KOPT-K1 (cell line): Measurements from ENCODE around the gene LTA.
"Not testable (repeated sequence)": the region's sequence is repeated elsewhere in the genome, so short reads cannot be mapped to it uniquely, and the experiment has no call there.

ENCODE experiments used
- H3K27ac ChIP-seq: fragments of 200-600 bp; sonication (generic); 2 replicates; pipeline ENCODE4 v1.5.1; 2016; ENCODE audit warnings: antibody characterized with exemption, mild to moderate bottlenecking, low read depth, low read length; ENCODE audit not compliant: poor library complexity, severe bottlenecking
- H3K36me3 ChIP-seq: fragments of 200-600 bp; sonication (generic); 2 replicates; pipeline ENCODE4 v1.5.1; 2017; ENCODE audit warnings: antibody characterized with exemption, mild to moderate bottlenecking, low read length, moderate library complexity; ENCODE audit not compliant: insufficient read depth
- H3K9me3 ChIP-seq: fragments of 200-600 bp; sonication (generic); 2 replicates; pipeline ENCODE4 v1.5.1; 2017; ENCODE audit warnings: antibody characterized with exemption, low read length, mild to moderate bottlenecking; ENCODE audit not compliant: insufficient read depth, poor library complexity, severe bottlenecking

LTA gene

DNA sequence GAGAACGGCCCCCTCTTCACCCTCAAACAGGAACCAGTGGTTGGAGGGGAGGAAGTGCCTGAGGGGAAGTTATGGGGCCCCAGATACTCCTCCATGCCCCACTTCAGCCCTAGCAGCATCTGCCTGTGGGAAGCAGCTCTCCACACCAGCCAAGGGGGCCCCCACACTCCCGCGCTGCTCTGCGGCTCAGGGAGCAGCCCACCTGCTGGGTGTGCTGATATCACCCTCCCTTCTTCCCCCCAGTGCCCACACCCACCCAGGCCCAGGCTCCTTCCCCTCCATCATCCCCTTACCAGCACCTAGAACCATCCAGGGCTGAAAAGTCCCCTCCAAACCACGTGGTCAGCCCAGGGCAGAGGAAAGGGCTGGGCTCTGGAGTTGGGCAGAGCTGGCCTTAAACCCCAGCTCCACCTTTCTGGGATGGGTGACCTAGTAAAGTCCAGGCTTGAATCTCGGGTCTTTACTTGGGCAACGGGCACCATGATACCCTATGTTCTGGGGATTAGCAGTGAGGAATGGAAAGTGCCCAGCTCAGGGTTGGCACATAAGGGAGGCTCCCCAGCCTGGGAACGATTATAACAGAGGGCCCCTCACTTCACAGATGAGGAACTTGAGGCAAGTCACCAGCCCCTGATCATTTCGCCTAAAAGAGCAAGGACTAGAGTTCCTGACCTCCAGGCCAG lies 14.7 kb downstream of the LTA start:
- Histone ChIP-seq H3K36me3 (no peaks in the 10 kb centered on the region), H3K9me3 (no peaks in the 10 kb centered on the region), H3K27ac (peak overlapping the region; percentile 91)

DNA sequence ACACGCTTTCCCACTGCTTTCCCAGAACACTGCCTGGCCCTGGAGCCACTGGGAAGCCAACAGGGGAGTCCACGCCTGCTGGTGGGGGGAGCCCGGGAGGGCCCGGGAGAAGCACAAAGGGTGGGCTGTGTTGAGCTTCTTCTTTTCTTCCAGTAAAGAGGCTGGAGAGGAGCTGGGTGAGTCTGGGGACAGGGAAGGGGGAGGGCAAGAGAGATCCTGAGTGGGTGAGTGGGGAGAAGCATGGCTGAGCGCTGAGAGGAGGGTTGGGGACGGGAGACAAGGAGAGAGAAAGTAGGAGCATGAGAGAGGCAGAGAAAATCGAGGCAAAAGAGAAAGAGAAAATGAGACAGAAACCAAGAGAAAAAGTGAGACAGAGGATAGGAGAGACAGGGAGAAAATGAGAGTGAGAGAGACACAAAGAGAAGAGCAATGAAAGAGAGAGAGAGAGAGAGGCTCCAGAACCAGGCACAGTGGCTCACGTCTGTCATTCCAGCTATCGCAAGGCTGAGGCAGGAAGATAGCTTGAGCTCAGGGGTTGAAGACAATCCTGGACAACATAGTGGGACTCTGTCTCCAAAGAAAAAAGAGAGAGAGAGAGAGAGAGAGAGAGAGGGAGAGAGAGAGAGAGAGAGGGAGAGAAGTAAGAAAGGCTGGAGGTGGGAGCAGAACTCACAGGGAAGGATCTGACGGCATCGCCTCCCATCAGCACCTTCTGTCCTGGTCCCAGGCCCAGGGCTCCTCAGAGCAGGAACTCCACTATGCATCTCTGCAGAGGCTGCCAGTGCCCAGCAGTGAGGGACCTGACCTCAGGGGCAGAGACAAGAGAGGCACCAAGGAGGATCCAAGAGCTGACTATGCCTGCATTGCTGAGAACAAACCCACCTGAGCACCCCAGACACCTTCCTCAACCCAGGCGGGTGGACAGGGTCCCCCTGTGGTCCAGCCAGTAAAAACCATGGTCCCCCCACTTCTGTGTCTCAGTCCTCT lies 16.0 kb downstream of the LTA start:
- Histone ChIP-seq H3K36me3 (no peaks in the 10 kb centered on the region), H3K27ac (peak overlapping the region; percentile 91), H3K9me3 (no peaks in the 10 kb centered on the region)

DNA sequence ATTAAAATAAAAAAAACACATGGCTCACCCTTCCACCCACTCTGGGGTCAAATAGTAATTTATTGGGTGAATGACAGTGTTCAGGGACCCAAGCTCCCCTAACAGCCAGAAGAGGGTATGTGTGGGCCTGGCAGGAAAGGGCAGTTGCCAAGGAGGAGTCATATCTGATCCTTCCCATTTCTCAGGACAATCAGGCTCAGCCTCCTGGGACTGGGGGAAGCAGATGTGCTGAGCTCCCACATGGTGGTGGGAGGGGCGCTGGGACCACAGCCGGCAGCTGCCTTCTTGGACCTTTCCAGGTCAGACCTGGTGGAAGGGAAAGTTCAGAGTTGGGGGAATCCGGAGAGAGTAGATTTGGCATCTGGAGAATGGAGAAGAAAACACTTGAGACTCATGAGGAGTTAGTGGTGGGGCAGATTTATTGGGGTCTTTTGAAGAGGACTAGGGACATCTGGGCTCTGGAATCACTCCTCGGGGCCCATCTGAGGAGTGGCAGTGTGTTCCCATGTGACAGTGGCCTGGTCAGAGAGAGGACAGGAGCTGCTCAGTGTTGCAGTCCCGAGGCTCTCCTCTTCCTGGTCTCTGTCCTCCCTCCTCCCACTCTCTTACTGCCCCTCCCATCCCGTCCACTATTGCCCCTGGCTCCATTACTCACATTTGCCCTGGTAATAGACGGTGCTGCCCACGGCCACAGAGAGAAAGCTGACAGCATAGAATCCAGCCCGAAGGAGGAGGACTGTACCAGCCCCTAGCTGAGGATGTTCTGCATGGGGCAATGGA lies 17.0 kb downstream of the LTA start:
- Histone ChIP-seq H3K9me3 (no peaks in the 10 kb centered on the region), H3K36me3 (no peaks in the 10 kb centered on the region), H3K27ac (peak overlapping the region; percentile 91)

DNA sequence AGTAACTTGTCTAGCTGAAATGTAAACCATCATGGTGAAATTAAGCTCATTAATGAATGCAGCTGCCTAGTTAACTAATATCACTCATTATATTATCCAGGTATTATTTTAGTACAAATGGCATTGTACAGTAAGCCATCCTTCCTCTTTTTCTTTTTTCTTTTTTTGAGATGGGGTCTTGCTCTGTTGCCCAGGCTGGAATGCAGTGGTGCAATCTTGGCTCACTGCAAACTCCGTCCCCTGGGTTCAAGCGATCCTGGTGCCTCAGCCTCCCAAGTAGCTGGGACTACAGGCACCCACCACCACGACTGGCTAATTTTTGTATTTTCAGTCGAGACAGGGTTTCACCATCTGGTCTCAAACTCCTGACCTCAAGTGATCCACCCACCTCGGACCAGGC lies 18.6 kb downstream of the LTA start:
- not testable (repeated sequence) for H3K27ac ChIP-seq, H3K36me3 ChIP-seq, H3K9me3 ChIP-seq

DNA sequence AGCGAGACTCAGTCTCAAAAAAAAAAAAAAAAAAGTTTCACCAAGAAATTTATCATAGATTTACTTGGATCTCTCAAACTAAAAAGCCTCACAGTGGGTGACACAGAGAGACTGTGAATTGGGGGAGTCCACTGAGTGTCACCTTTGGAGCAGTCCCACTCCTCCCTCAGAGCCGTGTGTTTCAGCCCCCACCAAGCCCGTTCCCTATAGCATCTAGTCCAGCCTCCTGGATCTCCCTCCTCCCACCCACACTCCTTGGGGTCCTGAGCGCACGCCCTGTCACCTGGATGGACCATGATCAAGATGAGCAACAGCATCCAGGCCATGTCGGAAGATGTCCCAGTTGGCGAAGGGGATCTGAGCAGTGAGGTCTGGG lies 20.3 kb downstream of the LTA start:
- Histone ChIP-seq H3K36me3 (no peaks in the 10 kb centered on the region), H3K27ac (peak overlapping the region; percentile 48), H3K9me3 (no peaks in the 10 kb centered on the region)

DNA sequence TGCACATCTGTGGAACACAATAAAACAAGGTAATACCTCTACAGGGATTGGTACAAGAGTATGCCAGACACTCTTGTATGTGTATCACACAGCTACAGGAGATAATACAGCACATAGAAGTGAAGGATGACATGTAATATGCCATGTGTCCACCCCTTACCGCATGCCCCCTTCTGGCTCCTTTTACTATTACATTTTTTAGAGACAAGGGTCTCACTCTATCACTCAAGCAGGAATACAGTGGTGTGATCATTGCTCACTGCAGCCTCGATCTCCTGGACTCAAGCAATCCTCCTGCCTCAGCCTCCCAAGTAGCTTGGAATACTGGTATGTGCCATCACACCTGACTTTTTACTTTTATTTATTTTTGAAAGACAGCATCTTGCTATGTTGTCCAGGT lies 24.9 kb downstream of the LTA start:
- Histone ChIP-seq H3K27ac (peak overlapping the region; percentile 28), H3K36me3 (no peaks in the 10 kb centered on the region), H3K9me3 (no peaks in the 10 kb centered on the region)

DNA sequence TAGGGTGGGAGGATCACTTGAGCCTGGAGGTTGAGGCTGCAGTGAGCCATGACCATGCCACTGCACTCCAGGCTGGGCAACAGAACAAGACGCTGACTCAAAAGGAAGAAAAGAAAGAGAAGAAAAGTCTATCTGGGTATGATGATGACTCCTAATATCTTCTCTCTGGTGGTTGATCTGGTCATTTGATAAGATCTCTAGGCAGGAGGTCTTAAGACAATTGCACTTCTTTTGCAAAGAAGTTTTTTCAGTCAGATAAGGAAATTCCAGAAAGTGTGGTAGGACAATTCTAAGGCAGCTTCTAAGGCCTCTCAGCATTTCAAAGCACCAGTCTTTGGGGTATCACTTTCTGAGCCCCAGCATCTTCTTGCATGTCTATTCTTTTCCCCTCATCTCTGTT lies 35.2 kb downstream of the LTA start:
- no peak overlapping the region for H3K27ac ChIP-seq
- no peaks in the 10 kb centered on the region for H3K36me3 ChIP-seq
- no peaks in the 10 kb centered on the region for H3K9me3 ChIP-seq

DNA sequence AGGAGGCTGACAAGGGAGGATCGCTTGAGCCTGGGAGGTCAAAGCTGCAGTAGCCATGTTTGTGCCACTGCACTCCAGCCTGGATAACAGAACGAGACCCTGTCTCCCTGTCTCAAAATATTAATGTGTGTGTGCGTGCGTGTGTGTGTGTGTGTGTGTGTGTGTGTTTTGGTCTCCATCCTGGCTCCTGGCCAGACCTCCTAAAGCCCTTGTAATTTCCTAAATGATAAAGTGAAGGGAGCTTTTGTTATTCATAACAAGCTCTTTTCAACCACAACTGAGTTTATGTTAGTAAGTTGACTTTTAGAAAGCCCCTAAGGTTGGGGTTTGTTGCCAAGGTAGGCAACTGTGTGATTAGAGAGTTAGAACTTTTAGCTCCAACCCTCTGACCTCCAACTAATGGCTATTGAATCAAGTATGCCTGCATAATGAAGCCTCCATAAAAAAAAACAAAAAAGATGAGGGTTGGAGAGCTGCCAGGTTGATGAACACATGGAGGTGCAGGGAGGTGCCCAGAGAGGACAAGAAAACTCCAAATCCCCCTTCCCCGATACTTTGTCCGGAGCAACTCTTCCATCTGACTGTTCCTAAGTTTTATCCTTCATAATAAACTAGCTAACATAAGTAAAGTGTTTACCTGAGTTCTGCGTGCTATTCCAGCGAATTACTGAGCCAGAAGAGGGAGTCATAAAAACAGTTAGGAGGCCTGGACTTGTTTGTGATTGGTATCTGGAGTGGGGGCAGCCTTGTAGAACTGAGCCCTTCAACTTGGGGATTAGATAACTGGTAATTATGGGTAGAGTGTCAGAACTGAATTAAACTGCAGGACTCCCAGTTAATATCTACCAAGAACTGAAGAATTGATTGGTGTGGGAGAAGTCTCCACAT lies 37.7 kb downstream of the LTA start:
- no peaks in the 10 kb centered on the region for H3K9me3 ChIP-seq
- H3K27ac ChIP-seq = no peak overlapping the region
- H3K36me3 ChIP-seq = no peaks in the 10 kb centered on the region

DNA sequence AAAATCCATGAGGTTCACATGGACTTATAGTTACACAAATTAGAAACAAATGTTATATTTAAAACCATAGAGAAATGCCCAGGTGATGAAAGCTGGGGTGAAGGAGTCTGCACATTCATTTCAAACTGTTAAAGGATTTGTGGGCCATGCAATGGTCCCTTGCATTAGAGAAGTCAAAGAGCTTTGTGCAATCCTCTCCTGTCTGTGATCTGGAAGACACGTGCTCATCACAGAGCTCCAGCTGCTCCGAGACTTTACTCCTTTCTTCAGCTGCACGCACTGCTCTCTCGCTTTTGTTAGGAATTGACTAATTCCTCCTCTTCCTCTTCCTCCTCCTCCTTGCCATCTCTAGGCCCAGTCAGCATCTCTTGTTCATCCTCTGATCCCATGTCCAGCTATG lies 38.9 kb downstream of the LTA start:
- Histone ChIP-seq H3K9me3 (no peaks in the 10 kb centered on the region), H3K36me3 (no peaks in the 10 kb centered on the region), H3K27ac (no peak overlapping the region)

DNA sequence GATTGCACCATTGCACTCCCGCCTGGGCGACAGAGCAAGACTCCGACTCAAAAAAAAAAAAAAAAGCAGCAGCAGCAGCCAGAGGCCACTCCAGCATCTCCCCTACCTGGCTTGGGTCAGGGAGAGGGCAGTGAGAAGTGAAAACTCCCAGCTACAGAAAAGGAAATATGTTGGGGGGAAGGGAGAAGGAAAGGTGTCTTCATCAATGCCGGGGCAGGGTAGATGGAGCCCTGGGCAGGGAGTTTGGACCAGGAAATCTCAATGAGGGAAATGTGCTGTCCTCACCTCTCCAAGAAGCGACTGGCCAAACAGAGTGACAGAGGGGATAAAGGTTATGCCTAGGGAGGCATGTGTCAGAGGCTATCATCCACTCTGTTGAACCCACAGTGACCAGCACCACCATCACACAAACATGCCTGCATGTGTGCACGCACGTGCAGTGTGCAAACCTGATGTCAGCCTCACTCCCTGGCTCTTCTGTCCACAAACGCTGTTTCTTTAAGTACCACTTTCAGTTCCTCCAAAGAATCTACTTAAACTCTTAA lies 42.1 kb downstream of the LTA start:
- Histone ChIP-seq H3K36me3 (peaks cover 8% of the 10 kb centered on the region; the same call in 1 of the 2 replicates), H3K9me3 (no peaks in the 10 kb centered on the region), H3K27ac (peak overlapping the region; percentile 97)

DNA sequence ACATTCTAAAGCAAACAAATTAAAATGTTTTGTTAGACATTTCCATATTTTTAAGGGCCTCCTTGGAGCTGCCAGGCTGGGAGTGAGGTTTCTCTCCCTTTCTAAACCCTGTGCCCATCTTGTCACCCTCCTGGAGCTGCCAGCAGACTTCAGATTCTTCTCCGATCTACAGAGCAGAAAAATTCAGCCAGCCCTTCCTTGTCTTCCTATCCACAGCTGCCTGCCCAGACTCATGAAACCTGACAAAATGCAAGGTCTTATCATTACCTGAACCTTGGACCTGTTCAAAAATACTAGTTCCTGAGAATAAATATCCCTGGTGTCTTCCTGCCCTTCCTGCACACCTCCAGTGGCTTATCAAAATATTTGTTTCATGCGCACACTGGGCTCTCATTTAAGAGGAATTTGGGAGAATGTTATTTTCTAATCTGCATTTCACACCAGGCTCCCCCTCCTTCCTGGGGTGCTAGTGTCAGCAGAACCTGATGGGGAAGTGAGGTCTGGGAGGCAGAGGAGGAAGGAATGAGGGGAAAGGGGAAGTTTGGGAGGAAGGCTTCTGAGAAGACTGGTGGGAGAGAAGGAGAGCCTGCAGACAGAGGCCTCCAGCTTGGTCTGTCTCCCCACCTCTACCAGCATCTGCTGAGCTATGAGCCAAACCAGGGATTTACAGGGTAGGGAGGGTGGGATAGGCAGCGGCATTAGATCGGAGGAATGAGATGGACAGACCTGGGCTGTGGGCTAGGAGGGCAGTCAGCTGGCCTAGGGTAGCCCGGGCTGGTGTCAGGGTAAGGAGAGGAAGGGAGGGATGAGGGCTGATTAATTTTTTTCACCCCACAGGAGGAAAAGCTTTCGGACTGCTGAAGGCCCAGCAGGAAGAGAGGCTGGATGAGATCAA lies 42.8 kb downstream of the LTA start, which contains the start of gene AIF1:
TSS of gene AIF1 (plus strand) at position 551 of the 895 bp plus-strand sequence. CDS start at position 647, 96 bp downstream.
- H3K36me3 ChIP-seq = peaks cover 8% of the 10 kb centered on the region; the same call in 1 of the 2 replicates
- H3K27ac ChIP-seq = peak within 1 kb of the TSS; percentile 97
- H3K9me3 ChIP-seq = no peaks in the 10 kb centered on the region

DNA sequence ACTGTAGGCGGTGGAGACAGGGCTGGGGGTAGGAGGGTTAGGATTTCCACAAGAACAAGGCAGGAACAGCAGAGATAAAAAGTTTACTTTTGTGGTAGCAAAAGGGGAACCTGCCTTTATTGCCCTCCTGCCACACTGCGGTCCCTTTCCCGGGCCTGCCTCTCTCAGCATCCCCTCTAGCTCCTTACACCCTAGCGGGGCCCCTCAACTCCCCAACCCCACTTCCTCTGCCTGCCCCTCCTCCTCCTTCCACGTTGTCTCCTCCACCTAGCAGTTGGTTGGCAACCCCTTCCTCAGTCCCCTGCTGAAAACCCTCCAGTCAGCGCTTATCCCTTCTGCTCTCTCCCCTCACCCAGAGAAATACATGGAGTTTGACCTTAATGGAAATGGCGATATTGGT lies 43.7 kb downstream of the LTA start:
- Histone ChIP-seq H3K27ac (peak overlapping the region; percentile 97), H3K9me3 (no peaks in the 10 kb centered on the region)

DNA sequence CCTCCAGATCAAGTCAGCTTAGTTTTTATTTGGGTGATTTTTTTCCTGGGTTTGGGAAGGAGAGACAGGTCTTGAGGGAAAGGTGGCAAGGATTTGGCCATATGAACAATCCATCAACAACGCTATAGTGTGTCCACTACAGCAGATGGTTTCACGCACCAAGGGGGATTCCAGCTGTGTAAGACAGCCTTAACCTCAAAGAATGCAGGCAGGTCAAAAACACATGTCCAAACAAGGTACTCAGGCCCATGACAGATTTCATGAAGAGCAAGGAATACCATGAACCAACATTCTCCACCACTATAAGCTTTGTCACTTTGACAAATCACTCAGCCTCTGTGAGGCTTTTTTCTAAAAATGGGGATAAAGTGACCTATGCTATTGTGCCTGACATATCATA lies 44.9 kb downstream of the LTA start:
- Histone ChIP-seq H3K9me3 (no peaks in the 10 kb centered on the region), H3K36me3 (peaks cover 13% of the 10 kb centered on the region), H3K27ac (peak overlapping the region; percentile 97)

More for the DNA sequence above, 43.7 kb downstream of the LTA start:
- peaks cover 8% of the 10 kb centered on the region; the same call in 1 of the 2 replicates for H3K36me3 ChIP-seq
